Caco-2 (cell line): ENCODE results near the gene RCE1. TPM values are rescaled to one million over a fixed set of nuclear protein-coding genes. Genes with fewer than 3 reads are reported as not detected.

Experiments
- BruUV-seq: library from RNA; stranded (reverse); fragments of 400-500 nt; replicated peaks from 2 replicates; lab custom pipeline; 2021; lab: Mats Ljungman, UMichigan
- CTCF ChIA-PET: fragments of 300-600 bp; sonication (Branson Sonifier 250); formaldehyde crosslinking; loops from one replicate; lab custom pipeline; 2022; ENCODE audit warnings: antibody characterized with exemption; lab: Charles Lee
- POLR2A ChIA-PET: fragments of 300-600 bp; sonication (Branson Sonifier 250); formaldehyde crosslinking; loops from one replicate; lab custom pipeline; 2022; ENCODE audit warnings: antibody characterized with exemption; lab: Charles Lee
- DNase-seq, 2 experiments: peaks; one replicate each; pipeline versions ENCODE4 v3.0.0 to v3.0.0-alpha.2; 2020 to 2022
- H3K27me3 ChIP-seq: replicated peaks from 2 replicates; pipeline ENCODE4 v1.6.0; 2011; ENCODE audit warnings: low read length; ENCODE audit not compliant: control insufficient read depth, insufficient read depth
- H3K36me3 ChIP-seq: 2 replicates; pipeline ENCODE4 v1.5.1; 2011; ENCODE audit warnings: low read length; ENCODE audit not compliant: control insufficient read depth, insufficient read depth
- H3K4me1 ChIP-seq: fragments of 250-450 bp; sonication (Bioruptor Pico); 2 replicates; pipeline ENCODE4 v1.5.1; 2020; ENCODE audit warnings: mild to moderate bottlenecking
- H3K4me3 ChIP-seq: 2 replicates; pipeline ENCODE4 v1.5.1; 2011; ENCODE audit warnings: low read depth, mild to moderate bottlenecking, control low read depth, low read length
- H3K9me3 ChIP-seq: fragments of 250-450 bp; sonication (Bioruptor Pico); 2 replicates; pipeline ENCODE4 v1.5.1; 2020; ENCODE audit warnings: mild to moderate bottlenecking, moderate library complexity
- H3K27ac Mint-ChIP-seq: one replicate; pipeline ENCODE4 v1.8.0; 2022; ENCODE audit warnings: mixed read lengths; ENCODE audit not compliant: unreplicated experiment
- H3K27me3 Mint-ChIP-seq: one replicate; pipeline ENCODE4 v1.8.0; 2022; ENCODE audit warnings: mixed read lengths; ENCODE audit not compliant: insufficient read depth, unreplicated experiment
- H3K36me3 Mint-ChIP-seq: one replicate; pipeline ENCODE4 v1.8.0; 2022; ENCODE audit warnings: mild to moderate bottlenecking, mixed read lengths; ENCODE audit not compliant: insufficient read depth, unreplicated experiment
- H3K4me1 Mint-ChIP-seq: one replicate; pipeline ENCODE4 v1.8.0; 2022; ENCODE audit warnings: low read depth, mixed read lengths; ENCODE audit not compliant: unreplicated experiment
- H3K4me3 Mint-ChIP-seq: one replicate; pipeline ENCODE4 v1.8.0; 2022; ENCODE audit warnings: mild to moderate bottlenecking, moderate library complexity, mixed read lengths; ENCODE audit not compliant: unreplicated experiment
- H3K9me3 Mint-ChIP-seq: one replicate; pipeline ENCODE4 v1.8.0; 2022; ENCODE audit warnings: mixed read lengths; ENCODE audit not compliant: unreplicated experiment
- intact Hi-C: fragments of 100-400 bp; cut with micrococcal nuclease; formaldehyde crosslinking; loops from one replicate; pipeline ENCODE4 v1.10.0; 2022; ENCODE audit not compliant: unreplicated experiment
- total RNA-seq: library from RNA; stranded (reverse); gene quantifications from 2 replicates; pipeline ENCODE4 v1.2.3, GENCODE V29; 2022
- TF ChIP-seq, protein P1 (sequence below), 2 experiments: fragments of 200-600 bp in 1 of 2; IDR thresholded peaks; 1 replicate in 1 of 2; 2 replicates in 1 of 2; pipeline versions ENCODE4 v1.5.1 to v1.8.0; 2011 to 2022; ENCODE audit warnings: antibody characterized with exemption in 1 of 2, control low read depth in 1 of 2, inconsistent platforms in 1 of 2, low read depth in 1 of 2, low read length in 1 of 2, mild to moderate bottlenecking in 1 of 2, moderate library complexity in 1 of 2; ENCODE audit not compliant: insufficient read depth in 1 of 2, severe bottlenecking in 1 of 2, unreplicated experiment in 1 of 2

Gene RCE1
- total RNA-seq, 1 experiment from 2014 or later, result 60.7 TPM

DNA sequence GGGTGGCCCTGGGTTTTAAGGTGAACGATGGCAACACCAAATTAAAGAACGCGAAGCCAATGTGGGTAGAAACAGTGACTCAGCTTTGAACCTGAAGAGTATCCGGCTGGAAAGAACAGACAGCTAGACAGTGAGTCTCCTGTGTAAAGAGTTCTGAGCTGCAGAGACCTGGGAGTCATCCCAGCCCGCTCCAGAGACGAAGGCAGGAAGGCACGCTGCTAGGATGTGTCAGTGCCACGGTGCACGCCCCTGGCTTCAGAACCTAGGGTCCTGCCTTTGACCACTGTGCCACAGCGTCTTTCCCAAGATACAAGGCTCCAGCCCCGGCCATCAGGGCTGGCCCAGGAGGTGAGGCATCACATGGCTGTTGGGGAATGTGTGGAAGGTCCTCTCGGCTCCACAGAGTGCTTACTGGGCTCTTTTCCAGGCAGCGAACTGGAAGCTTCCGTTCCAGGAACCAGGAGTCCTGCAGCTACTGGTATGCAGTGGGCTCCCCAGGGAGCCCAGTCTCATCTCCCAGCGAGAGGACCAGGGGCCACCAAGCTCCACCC is 43.5 kb downstream of the RCE1 start:
- TF ChIP-seq, protein P1, sequence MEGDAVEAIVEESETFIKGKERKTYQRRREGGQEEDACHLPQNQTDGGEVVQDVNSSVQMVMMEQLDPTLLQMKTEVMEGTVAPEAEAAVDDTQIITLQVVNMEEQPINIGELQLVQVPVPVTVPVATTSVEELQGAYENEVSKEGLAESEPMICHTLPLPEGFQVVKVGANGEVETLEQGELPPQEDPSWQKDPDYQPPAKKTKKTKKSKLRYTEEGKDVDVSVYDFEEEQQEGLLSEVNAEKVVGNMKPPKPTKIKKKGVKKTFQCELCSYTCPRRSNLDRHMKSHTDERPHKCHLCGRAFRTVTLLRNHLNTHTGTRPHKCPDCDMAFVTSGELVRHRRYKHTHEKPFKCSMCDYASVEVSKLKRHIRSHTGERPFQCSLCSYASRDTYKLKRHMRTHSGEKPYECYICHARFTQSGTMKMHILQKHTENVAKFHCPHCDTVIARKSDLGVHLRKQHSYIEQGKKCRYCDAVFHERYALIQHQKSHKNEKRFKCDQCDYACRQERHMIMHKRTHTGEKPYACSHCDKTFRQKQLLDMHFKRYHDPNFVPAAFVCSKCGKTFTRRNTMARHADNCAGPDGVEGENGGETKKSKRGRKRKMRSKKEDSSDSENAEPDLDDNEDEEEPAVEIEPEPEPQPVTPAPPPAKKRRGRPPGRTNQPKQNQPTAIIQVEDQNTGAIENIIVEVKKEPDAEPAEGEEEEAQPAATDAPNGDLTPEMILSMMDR (IDR thresholded peaks at IDR 0.05; ENCODE audit: insufficient read depth in 1 of 2, low read depth in 1 of 2, low read length in 1 of 2, severe bottlenecking in 1 of 2, unreplicated experiment in 1 of 2), result no peak
- H3K27ac Mint-ChIP-seq, result no peak overlapping the region
- peaks cover 9% of the 10 kb centered on the region for H3K4me1 Mint-ChIP-seq
- intact Hi-C loops, result no loop called here
- no TSS peak for BruUV-seq
- H3K9me3 ChIP-seq, result no peaks in the 10 kb centered on the region
- no peaks in the 10 kb centered on the region for H3K36me3 ChIP-seq
- H3K27me3 Mint-ChIP-seq, result no peaks in the 10 kb centered on the region
- no peaks in the 10 kb centered on the region for H3K27me3 ChIP-seq
- ChIA-PET POLR2A (no interaction called here), CTCF (interaction anchor here (1.0 kb wide), 1 partner anchor 31 kb away, joined by 4 read pairs; no protein-coding TSS in a partner anchor)
- no peak overlapping the region for H3K4me3 Mint-ChIP-seq
- peaks cover 1% of the 10 kb centered on the region; the same call in 1 of the 2 replicates for H3K4me1 ChIP-seq
- no peaks in the 10 kb centered on the region for H3K9me3 Mint-ChIP-seq
- H3K36me3 Mint-ChIP-seq, result no peaks in the 10 kb centered on the region
- no peak overlapping the region for H3K4me3 ChIP-seq
- DNase-seq, result no peak

DNA sequence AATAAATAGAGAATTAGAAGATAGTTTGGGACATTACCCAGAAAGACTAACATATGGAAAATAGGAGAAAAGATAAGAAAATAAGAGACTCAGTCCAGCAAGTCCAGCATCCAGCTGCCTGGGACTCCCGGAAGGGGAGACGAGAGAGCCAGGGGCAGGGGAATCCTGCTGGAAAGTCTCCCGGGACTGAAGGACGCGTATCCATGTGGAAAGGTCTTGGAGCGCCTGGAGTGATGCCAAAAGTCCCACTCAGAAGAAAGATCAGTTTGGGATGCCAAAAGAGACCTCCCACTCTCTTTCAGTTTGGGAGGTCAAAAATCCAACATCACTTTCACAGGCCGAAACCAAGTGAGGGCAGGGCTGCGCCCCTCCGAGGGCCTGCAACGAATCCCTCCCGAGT is 44.3 kb downstream of the RCE1 start:
- CTCF ChIA-PET, result interaction anchor here (1.0 kb wide), 1 partner anchor 32 kb away, joined by 4 read pairs; no protein-coding TSS in a partner anchor

DNA sequence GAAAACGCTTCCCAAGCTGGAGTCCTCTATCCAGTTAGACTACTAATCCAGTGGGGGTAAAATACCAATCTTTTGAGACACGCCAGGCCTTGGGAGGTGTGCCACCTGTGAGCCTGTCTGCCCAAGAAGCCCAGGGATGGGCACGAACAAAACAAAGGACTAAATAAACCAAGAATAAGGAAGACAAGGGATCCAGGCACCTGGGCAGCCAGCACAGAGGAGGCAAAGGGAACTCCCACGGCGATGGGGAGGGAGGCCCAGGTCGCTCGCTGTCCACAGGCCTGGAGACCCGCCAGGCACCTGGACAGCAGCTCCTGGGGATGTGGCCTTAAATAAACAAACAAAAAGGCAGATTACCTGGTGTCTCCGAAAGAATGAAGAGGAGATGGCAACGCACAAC is 45.0 kb downstream of the RCE1 start:
- H3K4me1 Mint-ChIP-seq, result peaks cover 16% of the 10 kb centered on the region
- H3K4me3 Mint-ChIP-seq, result no peak overlapping the region
- DNase-seq, result no peak
- no peaks in the 10 kb centered on the region for H3K9me3 ChIP-seq
- POLR2A ChIA-PET, result no interaction called here
- peaks cover 10% of the 10 kb centered on the region for H3K4me1 ChIP-seq
- no peak overlapping the region for H3K27ac Mint-ChIP-seq
- H3K4me3 ChIP-seq, result no peak overlapping the region
- no peaks in the 10 kb centered on the region for H3K9me3 Mint-ChIP-seq
- CTCF ChIA-PET, result no interaction called here
- TF ChIP-seq, protein P1 (IDR thresholded peaks at IDR 0.05; ENCODE audit: insufficient read depth in 1 of 2, low read depth in 1 of 2, low read length in 1 of 2, severe bottlenecking in 1 of 2, unreplicated experiment in 1 of 2), result no peak
- no peaks in the 10 kb centered on the region for H3K27me3 Mint-ChIP-seq
- H3K36me3 ChIP-seq, result no peaks in the 10 kb centered on the region
- no TSS peak for BruUV-seq
- intact Hi-C loops, result no loop called here
- no peaks in the 10 kb centered on the region for H3K36me3 Mint-ChIP-seq
- no peaks in the 10 kb centered on the region for H3K27me3 ChIP-seq

More for the DNA sequence above, 44.3 kb downstream of the RCE1 start:
- Histone ChIP-seq H3K27me3 (no peaks in the 10 kb centered on the region), H3K36me3 (no peaks in the 10 kb centered on the region), H3K4me1 (peaks cover 9% of the 10 kb centered on the region), H3K9me3 (no peaks in the 10 kb centered on the region), H3K4me3 (no peak overlapping the region)
- TF ChIP-seq, protein P1 (IDR thresholded peaks at IDR 0.05; ENCODE audit: insufficient read depth in 1 of 2, low read depth in 1 of 2, low read length in 1 of 2, severe bottlenecking in 1 of 2, unreplicated experiment in 1 of 2), result no peak
- BruUV-seq, result no TSS peak
- no peak overlapping the region for H3K4me3 Mint-ChIP-seq
- no peaks in the 10 kb centered on the region for H3K27me3 Mint-ChIP-seq
- H3K27ac Mint-ChIP-seq, result no peak overlapping the region
- no peak for DNase-seq
- no peaks in the 10 kb centered on the region for H3K9me3 Mint-ChIP-seq
- H3K4me1 Mint-ChIP-seq, result peaks cover 16% of the 10 kb centered on the region
- intact Hi-C loops, result no loop called here
- H3K36me3 Mint-ChIP-seq, result no peaks in the 10 kb centered on the region
- POLR2A ChIA-PET, result no interaction called here
